Measurements from ENCODE around the gene OR8D4. TPM values are rescaled to one million over a fixed set of nuclear protein-coding genes. Genes with fewer than 3 reads are reported as not detected.

OR8D4 gene
- total RNA-seq, 1 donor from 2014 or later, result not detected

Other genes starting within 250 kb of the OR8D4 start
- gene SCN3B, start 247.5 kb upstream of the OR8D4 start, total RNA-seq, result 1.2 TPM
- gene ZNF202, start 160.5 kb upstream of the OR8D4 start, total RNA-seq, result 10.7 TPM
- not detected for gene OR6X1, start 147.6 kb upstream of the OR8D4 start, total RNA-seq
- not detected for gene OR6M1, start 95.8 kb upstream of the OR8D4 start, total RNA-seq
- gene TMEM225, start 16.5 kb upstream of the OR8D4 start, total RNA-seq, result not detected
- not detected for gene OR4D5, start 37.5 kb downstream of the OR8D4 start, total RNA-seq
- not detected for gene OR6T1, start 41.7 kb downstream of the OR8D4 start, total RNA-seq
- gene OR10S1, start 75.6 kb downstream of the OR8D4 start, total RNA-seq, result not detected
- not detected for gene OR10G6, start 93.0 kb downstream of the OR8D4 start, total RNA-seq
- gene OR10G4, start 110.8 kb downstream of the OR8D4 start, total RNA-seq, result not detected
- gene OR10G9, start 120.8 kb downstream of the OR8D4 start, total RNA-seq, result not detected
- not detected for gene OR10G8, start 124.6 kb downstream of the OR8D4 start, total RNA-seq
- gene OR10G7, start 139.2 kb downstream of the OR8D4 start, total RNA-seq, result not detected
- 27.6 TPM for gene VWA5A, start 213.3 kb downstream of the OR8D4 start, total RNA-seq

Measured in sciatic nerve (tissue), 1 donor.